ENCODE results near the gene CELF4.
"Not testable (repeated sequence)": the region's sequence is repeated elsewhere in the genome, so short reads cannot be mapped to it uniquely, and the experiment has no call there.

CELF4 gene

DNA sequence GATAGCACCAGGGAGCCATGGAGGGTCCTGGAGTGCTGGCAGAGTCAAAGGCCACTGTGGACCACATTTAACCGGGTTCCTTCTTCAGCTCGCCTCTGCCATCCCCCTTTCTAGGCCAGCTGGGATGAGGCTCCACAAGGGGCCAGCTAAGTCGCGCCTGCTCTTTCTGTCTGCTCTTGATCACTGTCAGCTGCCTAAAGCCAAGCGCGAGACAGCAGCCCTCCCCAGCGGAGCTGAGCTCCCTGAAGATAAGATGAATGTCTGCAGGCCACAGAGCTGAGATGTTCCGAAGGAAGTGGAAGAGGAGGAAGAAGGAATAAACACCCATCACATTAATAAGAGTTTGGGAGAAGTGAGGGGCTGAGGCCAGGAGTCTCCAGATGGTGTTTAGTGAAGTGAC, 99.6 kb downstream of the CELF4 start:
- DNase-seq (ENCODE audit: low spot score), result no peak

DNA sequence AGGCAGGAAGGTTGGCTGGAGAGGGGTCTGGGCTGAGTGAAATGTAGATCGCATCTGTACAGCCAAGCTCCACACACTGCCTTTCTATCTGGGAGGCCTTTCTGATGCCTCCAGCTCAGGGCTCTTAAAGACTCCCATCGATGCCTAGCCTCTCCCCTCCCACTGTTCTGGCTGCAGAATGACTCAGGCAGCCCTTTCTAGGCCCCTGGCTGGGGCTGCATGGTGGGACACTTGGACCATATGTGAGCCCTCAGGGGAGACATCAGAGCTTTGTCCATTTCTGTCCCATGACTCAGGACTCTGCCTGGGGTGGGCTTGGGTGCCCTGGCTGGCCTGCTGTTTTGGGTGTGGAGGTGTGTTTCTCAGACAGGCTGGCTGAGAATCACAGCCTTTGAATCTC, 101.3 kb downstream of the CELF4 start:
- DNase-seq (ENCODE audit: low spot score), result no peak

DNA sequence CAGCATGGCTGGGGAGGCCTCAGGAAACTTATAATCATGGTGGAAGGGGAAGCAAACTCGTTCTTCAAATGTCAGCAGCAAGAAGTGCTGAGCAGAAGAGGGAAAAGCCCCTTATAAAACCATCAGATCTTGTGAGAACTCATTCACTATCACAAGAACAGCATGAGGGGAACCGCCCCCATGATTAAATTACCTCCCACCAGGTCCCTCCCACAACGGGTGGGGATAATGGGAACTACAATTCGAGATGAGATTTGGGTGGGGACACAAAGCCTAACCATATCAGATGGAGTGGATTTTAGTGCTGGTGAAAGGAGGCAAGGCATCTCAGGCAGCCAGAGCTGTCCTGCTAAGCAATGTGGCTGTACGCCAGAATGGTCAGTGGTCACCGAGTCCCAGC, 104.3 kb downstream of the CELF4 start:
- not testable (repeated sequence) for DNase-seq (ENCODE audit: low spot score)

DNA sequence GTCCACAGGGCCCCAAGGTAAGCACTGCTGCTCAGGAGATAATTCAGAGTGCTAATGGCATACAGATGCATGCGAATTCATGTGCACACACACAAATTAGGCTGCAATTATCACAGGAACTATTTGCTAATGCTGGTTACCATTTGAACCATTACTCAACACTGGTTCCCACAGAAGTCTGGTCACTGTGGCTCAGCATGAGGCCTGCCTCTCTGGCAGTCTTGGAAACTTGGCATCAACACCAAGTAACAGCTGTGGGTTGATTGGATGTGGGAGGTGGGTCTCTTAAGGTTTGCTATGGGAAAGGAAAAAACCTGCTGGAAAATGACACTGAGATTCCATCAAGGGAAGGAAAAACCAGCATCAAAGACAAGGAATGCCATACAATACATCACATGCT, 105.0 kb downstream of the CELF4 start:
- DNase-seq (ENCODE audit: low spot score), result no peak

DNA sequence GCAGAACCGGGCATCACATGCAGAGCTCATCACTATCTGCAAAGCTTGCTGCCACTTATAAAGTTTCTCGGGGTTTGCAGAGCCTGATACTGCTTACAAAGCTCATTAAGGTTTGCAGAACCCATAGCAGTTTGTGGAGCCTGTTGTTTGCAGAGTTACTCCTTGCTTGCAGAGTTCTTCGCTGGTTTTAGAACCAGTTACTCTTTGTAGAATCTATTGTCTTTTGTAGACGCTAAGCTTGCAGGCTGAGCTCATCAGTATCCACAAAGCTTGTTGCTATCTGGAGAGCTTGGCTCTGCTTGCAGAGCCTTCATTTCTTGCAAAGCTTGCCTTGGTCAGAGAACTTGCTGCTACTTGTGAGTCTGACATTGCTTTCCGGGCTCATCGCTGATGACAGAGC, 106.9 kb downstream of the CELF4 start:
- DNase-seq (ENCODE audit: low spot score), result no peak

DNA sequence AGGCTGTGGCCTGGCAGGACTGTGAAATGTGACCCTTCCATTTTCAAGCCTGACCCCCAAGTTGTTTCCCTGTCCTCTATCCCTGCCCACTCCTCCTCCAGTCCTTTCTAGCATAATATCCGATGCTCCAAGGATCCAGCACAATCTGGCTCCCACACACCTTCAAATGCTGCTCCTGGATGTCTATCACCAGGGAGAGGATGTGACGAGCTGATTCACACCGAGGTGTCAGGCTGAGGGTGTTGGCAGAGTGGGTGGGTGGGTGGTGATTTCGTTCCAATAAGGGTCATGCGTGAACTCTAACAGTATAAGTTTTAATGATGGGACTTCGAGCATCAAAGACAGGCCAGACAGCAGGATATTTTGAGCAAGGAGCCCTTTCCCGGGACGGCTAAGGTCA, 107.8 kb downstream of the CELF4 start:
- no peak for DNase-seq (ENCODE audit: low spot score)

DNA sequence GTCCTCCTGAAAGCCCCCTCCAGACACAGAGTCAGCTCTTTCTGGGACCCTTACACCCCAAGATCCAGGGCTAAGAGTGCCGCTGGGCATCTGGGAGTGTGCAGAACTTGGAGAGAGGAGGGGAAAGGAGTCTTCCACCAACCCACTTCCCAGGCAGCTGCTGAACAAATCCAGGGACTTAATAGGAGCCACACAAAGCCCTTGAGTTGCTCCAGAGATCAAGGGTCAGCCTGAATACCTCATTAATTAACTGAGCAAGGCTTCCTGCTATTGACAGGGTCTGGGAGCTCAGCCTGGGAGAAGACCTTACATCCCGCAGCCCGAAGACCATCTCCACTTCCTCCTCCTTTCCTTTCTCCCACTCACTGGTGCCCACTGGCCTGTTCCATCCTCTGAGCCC, 108.3 kb downstream of the CELF4 start:
- no peak for DNase-seq (ENCODE audit: low spot score)

DNA sequence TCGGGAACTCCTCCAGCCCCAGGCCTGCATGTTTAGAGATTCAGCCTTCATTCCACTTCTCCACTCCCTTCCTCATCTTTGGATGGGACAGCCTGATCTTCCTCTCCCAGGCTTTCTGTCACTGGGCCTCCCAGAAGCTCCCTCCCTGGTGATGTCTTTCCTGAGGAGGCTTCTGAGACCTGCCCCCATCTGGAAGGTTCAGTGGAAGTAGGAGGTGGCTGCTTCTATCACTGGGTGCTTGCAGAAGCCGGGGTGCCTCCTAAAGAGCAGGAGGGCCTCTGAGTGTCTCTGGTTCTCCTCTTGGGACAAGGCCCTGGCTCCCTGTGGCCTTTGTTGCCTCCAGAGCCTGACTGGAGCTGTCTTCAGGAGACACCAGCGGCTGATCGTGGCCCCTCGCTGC, 108.7 kb downstream of the CELF4 start:
- DNase-seq (ENCODE audit: low spot score), result no peak

DNA sequence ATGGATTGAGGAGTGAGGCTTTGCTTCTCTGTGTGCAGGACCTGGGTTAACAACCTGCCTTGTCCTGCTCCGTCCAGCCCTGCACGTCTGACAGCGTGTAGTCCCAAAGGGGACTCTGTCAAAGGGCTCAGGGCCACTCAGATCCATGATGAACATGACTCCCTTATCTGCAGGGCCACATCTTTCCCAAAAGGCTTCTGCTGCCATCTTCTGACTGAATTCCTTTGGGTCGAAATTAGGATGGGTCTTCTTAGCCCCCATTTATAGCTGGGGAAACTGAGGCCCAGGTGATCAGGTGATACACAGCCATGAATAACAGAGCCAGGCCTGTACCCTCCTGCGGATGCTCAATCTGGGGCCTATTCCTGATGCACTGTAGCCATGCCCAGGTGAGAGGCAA, 109.2 kb downstream of the CELF4 start:
- DNase-seq (ENCODE audit: low spot score), result no peak

DNA sequence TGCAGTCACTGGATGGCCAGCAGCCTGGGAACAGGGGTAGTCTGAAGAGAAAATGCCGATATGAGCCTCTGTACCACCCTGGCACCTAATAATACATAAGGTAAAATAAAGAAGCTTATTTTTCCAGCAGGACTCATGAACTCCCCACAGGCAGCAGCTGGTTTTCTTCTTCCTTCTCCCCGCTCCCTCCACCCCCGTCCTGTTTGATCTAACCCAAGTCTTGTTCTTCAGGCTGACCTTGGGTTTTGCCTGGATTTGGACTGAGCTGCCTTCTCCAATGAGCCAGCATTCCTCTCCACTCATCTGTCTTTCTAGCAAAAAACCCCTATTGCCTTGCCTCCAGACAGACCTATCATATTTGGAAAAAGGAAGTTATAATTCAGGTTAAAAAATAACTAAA, 111.8 kb downstream of the CELF4 start:
- DNase-seq (ENCODE audit: low spot score), result no peak

DNA sequence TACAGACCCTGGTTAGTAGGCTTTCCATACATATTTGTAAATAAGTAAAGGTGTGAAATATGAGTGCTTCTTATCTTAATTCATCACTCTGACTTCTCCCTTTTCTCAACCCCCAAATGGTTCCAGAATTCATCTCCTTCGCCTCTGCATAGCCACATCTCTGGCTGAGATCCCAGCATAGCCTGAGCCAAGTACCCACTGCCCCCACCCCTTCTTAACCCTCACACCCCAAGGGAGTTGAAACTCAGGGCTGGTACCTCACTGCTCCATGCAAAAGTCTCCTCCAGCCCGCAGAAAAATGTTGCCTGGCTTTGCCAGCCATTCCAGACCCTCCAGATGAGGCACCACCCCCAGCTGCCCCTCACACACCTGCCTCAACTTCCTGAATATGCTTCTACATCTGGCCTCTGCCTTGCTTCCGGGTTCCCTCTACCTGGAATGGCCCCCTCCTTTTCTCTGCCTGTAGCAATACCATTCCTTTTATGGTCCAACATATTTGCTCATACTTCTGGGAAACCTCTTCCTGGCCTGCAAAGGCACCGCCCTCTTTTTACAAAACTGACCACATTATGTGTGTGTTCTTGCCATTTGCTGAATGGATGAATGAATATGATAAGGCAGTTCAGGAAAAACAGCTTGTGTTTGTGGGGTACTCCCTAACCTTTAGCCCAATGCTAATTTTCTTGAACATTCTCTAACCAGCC, 112.8 kb downstream of the CELF4 start:
- DNase-seq (ENCODE audit: low spot score), result peak; percentile 74

DNA sequence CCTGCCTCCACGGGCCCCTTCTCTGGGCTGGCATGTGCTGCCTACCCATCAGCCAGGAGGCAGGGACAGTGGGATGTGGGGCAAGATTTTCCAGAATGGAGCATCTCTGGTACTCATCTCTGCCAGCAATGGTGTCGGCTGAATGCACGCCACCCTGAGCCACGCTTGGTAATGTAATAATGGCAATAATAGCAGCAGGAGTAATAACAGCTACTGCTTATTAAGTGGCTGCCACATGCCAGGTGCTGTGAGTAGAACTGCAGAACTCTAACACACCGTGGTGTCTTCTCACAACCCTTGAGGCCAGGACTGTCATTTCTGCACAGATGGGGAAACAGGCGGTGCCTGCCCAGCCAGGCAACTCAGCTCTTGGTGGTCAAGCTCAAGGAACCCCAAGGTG, 113.6 kb downstream of the CELF4 start:
- no peak for DNase-seq (ENCODE audit: low spot score)

DNA sequence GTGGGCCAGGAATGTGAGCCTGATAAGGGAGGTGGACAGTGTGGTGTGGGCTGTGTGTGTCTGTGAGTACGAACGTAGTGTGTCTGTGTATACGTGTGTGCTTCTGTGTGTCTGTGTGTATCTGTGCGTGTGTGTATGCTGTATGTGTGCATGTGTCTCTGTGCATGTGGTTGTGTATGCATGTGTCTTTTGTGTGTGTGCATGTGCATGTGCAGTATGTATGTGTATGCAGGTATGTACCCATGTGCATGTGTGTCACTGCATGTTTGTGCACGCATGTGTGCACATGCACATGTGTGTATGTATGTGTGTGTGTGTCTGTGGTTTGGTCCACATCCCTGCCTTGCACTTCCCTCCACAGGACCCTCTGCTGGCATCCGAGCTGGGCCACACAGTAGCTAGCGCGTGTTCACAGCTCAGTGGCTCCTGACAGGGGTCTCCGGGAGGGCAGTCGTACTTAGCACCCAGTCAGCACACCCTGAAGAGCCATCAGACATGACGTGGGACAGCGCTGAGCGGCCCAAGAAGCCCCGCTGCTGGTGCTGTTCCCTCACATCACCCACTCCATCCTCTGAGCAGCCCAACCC, 114.3 kb downstream of the CELF4 start:
- no peak for DNase-seq (ENCODE audit: low spot score)

DNA sequence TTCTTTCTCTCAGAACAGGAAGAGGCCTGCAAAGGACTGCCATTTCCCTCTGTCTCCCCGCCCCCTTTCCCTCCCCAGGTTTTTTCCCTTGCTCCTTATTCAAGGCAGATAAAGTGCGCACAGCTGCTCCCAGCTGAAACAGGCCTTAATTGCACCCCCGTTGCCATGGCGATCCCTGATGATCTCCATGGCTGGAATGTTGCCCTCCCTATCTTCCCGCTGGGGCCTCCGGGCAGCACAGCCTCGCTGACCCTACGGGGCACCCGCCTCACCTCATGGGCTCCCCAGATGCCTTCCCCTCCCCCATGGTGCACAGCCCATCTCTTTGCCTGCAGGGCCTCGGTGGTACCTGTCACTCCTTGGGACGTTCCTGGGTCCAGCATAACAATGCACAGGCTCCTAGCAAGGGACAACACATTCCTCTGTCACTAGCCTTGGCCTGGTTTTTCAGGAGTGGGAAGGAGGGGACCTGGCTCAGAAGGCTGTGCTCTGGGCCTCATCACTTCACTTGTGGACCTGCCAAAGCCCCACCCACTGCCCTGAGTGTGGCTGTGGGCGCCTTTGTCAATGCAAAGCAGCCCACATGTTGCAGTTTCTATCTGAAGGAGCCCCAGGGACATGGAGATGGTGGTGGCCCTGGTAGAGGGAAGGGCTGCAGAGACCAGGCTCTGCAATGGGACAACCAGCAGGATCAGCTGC, 115.0 kb downstream of the CELF4 start:
- DNase-seq (ENCODE audit: low spot score), result no peak

DNA sequence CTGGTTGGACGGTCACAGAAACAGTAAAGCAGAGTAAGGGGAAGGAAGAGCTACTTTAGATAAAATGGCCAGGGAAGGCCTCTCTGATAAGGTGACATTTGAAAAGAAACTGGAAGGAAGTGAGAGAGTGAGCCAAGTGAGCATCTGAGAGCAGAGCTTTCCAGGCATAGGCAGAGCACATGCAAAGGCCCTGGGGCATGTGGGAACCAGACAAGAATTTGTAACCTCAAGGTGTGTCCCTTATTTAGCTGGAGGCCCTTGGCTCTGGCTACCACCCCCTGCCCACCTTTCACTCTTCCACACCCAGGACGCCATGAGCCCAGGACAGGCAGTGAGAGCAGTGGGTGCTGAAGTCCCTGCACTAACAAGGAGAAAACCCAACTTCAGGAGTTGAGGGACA, 116.0 kb downstream of the CELF4 start:
- DNase-seq (ENCODE audit: low spot score), result no peak

DNA sequence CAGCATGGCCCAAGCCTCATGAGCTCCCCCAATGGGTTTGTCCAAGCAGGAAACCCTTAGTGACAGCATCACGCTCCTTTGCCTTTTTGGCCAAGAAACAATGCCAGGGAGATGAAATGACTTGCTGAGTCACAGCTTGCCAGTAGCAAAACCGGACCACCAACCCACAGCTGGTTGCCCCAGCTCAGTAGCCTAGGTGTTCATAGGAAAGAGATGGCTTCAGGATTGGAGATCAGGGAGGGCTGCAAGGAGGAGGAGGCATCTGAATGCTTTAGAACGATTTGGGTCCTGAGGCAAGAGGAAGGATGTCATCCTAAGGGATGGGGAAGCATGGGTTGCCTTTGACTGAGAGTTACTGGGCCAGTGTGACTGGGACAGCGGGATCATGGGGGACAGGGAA, 116.7 kb downstream of the CELF4 start:
- no peak for DNase-seq (ENCODE audit: low spot score)

DNA sequence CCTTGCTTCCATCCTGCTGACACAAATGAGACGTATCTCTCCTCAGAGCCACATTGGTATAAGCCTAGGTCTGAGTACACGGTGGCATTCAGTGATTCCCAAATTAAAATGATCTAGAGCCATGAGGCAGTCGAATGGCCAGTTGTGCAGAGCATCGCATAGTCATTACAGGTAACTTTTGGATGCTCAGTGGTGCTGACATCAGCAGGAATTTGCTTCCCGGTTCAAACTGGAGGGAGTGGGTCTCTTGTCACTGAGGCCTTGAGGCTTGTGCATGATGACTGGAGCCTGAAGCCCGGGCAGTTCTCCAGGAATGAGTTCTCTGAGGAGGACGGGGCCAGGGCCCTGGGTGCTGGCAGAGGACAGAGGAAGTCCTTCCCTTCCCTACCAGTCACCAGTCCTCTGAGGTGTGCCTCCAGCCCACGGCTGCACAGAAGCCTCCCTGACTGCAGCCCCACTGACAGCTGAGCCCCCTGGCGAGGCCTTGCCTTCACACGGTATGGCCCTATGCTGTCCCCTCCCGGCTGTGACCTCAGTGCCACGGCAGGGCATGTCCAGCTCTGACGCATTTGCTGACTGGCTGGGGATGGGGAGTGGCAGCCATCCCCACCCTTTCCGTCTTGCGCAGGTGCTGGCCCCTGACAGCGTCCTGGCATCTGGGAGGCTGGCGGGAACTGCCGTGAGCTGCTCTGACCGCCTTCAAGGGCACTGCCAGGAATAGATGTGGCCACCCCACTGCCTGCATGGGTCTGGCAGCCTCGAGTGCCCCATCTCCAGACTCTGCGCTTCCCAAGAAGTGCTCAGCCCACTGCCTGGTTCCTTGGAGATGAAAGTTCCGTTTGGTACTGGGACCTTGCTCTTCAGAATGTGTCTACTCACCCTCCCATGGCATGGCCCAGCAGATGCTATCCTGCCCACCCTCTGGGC, 117.4 kb downstream of the CELF4 start:
- no peak for DNase-seq (ENCODE audit: low spot score)

DNA sequence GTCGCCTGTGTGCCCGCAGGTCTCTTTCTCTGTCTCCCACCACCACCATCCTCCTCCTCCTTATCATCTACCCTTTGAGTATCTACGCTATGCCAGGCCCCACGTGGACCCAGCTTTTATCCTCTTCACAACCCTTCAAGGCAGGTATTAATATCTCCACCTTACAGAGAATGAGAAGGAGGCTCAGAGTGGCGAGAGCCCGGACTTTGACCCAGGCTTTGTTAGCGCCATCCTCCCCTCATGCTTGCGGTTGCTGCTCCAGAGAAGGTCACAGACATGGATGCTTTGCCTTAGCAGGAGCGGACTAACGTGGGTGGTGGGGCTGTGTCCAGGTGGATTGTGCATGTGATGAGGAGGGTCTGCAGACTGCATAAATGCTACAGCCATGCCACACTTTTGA, 119.8 kb downstream of the CELF4 start:
- no peak for DNase-seq (ENCODE audit: low spot score)

DNA sequence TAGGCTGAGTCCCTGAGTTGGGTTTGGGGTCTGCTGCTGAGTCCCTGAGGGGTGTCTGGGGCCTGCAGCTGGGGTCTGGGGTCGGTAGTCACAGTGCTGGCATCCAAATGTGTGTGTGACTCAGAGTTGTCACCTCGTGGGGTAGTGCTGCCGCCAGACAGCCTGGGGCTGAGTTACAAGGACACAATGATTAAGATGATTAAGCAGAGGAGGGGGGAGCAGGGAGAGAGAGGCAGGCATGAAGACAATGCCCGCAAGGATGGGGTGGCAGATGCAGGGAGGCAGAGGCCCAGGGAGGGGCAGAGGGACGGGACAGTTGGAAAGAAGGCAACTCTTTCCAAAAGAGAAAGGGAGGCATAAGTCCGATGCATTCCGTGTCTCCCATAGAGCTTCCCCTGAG, 120.2 kb downstream of the CELF4 start:
- no peak for DNase-seq (ENCODE audit: low spot score)

DNA sequence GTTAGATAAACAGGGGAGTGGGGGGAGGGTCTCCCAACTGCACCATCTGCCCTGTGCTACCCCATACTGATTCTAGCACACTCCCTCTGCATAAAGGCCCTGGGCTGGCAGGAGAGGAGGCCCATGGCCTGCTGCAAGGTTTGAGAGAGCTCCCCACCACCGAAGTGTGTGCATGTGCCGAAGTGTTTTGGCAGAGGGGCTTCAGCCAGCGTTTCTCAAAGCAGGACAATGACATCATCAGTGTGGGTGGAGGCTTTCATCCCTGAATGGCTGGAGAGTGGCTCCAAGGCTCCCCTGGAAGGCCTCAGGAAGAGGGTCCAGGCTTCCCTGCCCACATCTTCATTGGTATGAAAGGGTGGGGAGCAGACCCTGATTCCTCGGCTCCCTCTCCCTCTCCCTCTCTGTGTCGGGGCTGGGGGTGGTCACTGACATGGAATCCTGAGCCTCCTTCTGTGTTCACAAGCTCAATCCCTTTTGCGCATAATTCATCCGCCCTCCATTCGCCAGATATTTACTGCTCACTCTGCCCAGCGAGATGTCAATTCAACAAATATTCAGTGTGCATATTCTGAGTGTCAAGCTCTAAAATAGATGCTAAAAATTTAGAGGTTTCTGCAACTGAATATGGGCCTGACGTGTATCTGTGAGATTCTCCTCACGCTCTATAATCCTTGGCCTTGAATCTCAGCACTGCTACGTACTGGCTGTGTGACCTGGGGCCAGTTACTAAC, 122.1 kb downstream of the CELF4 start:
- DNase-seq (ENCODE audit: low spot score), result no peak

DNA sequence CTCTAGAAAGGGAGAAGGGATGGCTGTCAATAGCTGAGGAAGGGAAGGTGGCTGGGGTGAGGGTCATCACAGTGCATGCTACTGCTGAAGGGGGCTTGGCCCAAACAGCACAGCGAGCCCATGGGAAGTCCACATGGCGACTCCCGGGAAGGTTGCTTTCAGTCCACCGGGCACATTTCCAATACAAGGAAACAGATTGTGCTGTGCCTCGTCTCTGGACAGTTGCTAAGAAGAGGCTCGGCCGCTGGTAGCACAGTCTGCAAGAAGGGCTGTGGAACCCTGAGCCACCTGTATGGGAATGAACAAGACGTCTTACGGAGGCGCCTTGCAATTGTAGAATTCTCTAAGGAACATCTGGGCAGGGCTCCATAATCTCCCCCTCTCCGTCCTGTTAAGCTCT, 123.1 kb downstream of the CELF4 start:
- no peak for DNase-seq (ENCODE audit: low spot score)

DNA sequence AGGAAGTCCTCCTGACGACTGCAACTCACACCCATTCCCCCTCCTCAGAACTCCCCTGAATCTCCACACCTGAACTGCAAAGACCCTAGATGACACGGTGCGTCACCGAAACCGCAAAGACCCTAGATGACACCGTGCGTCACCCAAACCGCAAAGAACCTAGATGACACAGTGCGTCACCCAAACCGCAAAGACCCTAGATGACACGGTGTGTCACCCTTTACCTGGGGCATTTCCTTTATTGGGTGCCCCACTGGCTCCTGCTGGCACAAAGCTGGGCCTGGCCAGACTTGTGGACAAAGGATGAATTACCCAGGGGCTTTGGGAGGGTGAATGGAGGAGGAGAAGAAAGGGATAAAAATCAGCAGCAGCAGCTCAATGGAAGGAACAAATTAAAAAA, 123.8 kb downstream of the CELF4 start:
- no peak for DNase-seq (ENCODE audit: low spot score)

Data from AG20443 (cell line).